Endodermal cell (in vitro differentiated cells): ENCODE measurements around the gene KRTAP10-4. TPM values are rescaled to one million over a fixed set of nuclear protein-coding genes. Genes with fewer than 3 reads are reported as not detected.
"Not testable (repeated sequence)": the region's sequence is repeated elsewhere in the genome, so short reads cannot be mapped to it uniquely, and the experiment has no call there.

Experiments
- DNase-seq: peaks from one replicate; pipeline ENCODE4 v3.0.0-alpha.2; 2017
- H3K27ac ChIP-seq: 2 replicates; pipeline ENCODE4 v1.5.1; 2013; ENCODE audit warnings: mild to moderate bottlenecking, low read depth, low read length, moderate library complexity
- H3K27me3 ChIP-seq: 2 replicates; pipeline ENCODE4 v1.6.1; 2013; ENCODE audit warnings: mild to moderate bottlenecking, low read length, moderate library complexity; ENCODE audit not compliant: insufficient read depth, control insufficient read depth, poor library complexity, severe bottlenecking
- H3K36me3 ChIP-seq: 2 replicates; pipeline ENCODE4 v1.7.0; 2013; ENCODE audit warnings: mild to moderate bottlenecking, low read length, moderate library complexity; ENCODE audit not compliant: control insufficient read depth, insufficient read depth
- H3K4me1 ChIP-seq: one replicate; pipeline ENCODE4 v1.7.0; 2013; ENCODE audit warnings: low read length; ENCODE audit not compliant: control insufficient read depth, insufficient read depth
- H3K4me3 ChIP-seq: 2 replicates; pipeline ENCODE4 v1.5.1; 2013; ENCODE audit warnings: mild to moderate bottlenecking, low read length, moderate library complexity
- H3K9ac ChIP-seq: 2 replicates; pipeline ENCODE4 v1.6.1; 2013; ENCODE audit warnings: mild to moderate bottlenecking, low read length, moderate library complexity; ENCODE audit not compliant: poor library complexity, severe bottlenecking; ENCODE audit errors: extremely low read depth
- H3K9me3 ChIP-seq: 2 replicates; pipeline ENCODE4 v1.6.1; 2013; ENCODE audit warnings: mild to moderate bottlenecking, low read length, moderate library complexity; ENCODE audit not compliant: control insufficient read depth
- H3K27ac Mint-ChIP-seq: 2 replicates; pipeline ENCODE4 v1.8.0; 2020; ENCODE audit warnings: mixed read lengths
- H3K27me3 Mint-ChIP-seq: 2 replicates; pipeline ENCODE4 v1.8.0; 2021; ENCODE audit warnings: mild to moderate bottlenecking, mixed read lengths; ENCODE audit not compliant: insufficient read depth
- H3K36me3 Mint-ChIP-seq: 2 replicates; pipeline ENCODE4 v1.8.0; 2020; ENCODE audit warnings: low read depth, mixed read lengths
- H3K4me1 Mint-ChIP-seq: 2 replicates; pipeline ENCODE4 v1.8.0; 2020; ENCODE audit warnings: mixed read lengths
- H3K4me3 Mint-ChIP-seq: 2 replicates; pipeline ENCODE4 v1.8.0; 2020; ENCODE audit warnings: mild to moderate bottlenecking, moderate library complexity, mixed read lengths
- H3K9me3 Mint-ChIP-seq: 2 replicates; pipeline ENCODE4 v1.8.0; 2020; ENCODE audit warnings: mild to moderate bottlenecking, mixed read lengths
- WGBS, 2 experiments: methylation state at CpG; one replicate each; pipeline versions ENCODE4 v1.1.5 to v1.1.7; 2013; ENCODE audit warnings: missing lambda C conversion rate in 2 of 2, mixed read lengths in 1 of 2; ENCODE audit not compliant: insufficient coverage in 1 of 2, insufficient read length in 1 of 2; 5-methylcytosine and 5-hydroxymethylcytosine counted together
- long read RNA-seq, 4 experiments: library from polyadenylated mRNA in 2 of 4; library from RNA in 1 of 4; library from capped mRNA in 1 of 4; stranded (forward) in 3 of 4; unstranded in 1 of 4; transcript quantifications; one replicate each; pipeline ENCODE4 v2.0.0, GENCODE V29; 2020 to 2021; ENCODE audit warnings: inconsistent platforms in 1 of 4
- polyA plus RNA-seq, 2 experiments: library from polyadenylated mRNA; stranded (reverse); fragments of 50-300 nt; gene quantifications; one replicate each; pipeline ENCODE4 v1.2.3, GENCODE V29; 2013
- total RNA-seq, 2 donors: library from RNA; stranded (reverse); fragmentation: NEBNext Ultra II Directional in 1 of 2; extraction: Animal tissue kit (Norgen Biotek cat#: 25700) in 1 of 2; gene quantifications; 2 replicates in 1 of 2; 3 replicates in 1 of 2; pipeline ENCODE4 v1.2.1, GENCODE V29; 2021
- TF ChIP-seq, protein P1 (sequence below): fragments of 200-600 bp; sonication (generic); conservative IDR thresholded peaks from 2 replicates; pipeline ENCODE4 v1.5.0; 2021; ENCODE audit warnings: antibody characterized with exemption, mild to moderate bottlenecking

Gene KRTAP10-4, protein sequence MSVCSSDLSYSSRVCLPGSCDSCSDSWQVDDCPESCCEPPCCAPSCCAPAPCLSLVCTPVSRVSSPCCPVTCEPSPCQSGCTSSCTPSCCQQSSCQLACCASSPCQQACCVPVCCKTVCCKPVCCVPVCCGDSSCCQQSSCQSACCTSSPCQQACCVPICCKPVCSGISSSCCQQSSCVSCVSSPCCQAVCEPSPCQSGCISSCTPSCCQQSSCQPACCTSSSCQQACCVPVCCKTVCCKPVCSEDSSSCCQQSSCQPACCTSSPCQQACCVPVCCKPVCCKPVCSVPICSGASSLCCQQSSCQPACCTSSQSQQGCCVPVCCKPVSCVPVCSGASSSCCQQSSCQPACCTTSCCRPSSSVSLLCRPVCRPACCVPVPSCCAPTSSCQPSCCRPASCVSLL
- not detected for total RNA-seq
- not detected for polyA plus RNA-seq (2013, experiment 1 of 2)
- polyA plus RNA-seq (2013, experiment 2 of 2) = not detected
- long read RNA-seq, experiment 1 = 0 reads
- long read RNA-seq, experiment 2 = 0 reads
- long read RNA-seq, experiment 3 = 0 reads
- long read RNA-seq, experiment 4 = 0 reads

DNA sequence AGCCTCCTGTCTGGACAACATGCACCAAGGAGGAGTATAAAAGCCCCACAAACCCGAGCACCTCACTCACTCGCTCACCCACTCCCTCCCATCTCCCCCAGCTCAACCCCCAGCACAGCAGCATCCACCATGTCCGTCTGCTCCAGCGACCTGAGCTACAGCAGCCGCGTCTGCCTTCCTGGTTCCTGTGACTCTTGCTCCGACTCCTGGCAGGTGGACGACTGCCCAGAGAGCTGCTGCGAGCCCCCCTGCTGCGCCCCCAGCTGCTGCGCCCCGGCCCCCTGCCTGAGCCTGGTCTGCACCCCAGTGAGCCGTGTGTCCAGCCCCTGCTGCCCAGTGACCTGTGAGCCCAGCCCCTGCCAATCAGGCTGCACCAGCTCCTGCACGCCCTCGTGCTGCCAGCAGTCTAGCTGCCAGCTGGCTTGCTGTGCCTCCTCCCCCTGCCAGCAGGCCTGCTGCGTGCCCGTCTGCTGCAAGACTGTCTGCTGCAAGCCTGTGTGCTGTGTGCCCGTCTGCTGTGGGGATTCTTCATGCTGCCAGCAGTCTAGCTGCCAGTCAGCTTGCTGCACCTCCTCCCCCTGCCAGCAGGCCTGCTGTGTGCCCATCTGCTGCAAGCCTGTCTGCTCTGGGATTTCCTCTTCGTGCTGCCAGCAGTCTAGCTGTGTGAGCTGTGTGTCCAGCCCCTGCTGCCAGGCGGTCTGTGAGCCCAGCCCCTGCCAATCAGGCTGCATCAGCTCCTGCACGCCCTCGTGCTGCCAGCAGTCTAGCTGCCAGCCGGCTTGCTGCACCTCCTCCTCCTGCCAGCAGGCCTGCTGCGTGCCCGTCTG is at the start of gene KRTAP10-4:
Gene KRTAP10-4 (plus strand): TSS at position 100 of the 827 bp plus-strand sequence. CDS start 30 bp downstream, at position 130.
- not testable (repeated sequence) for H3K27ac Mint-ChIP-seq, H3K27ac ChIP-seq, H3K4me1 ChIP-seq, DNase-seq, H3K9ac ChIP-seq, H3K4me3 ChIP-seq, H3K27me3 Mint-ChIP-seq, H3K36me3 ChIP-seq, H3K4me3 Mint-ChIP-seq, H3K36me3 Mint-ChIP-seq, H3K27me3 ChIP-seq, H3K4me1 Mint-ChIP-seq
- peaks cover 45% of the 10 kb centered on the region for H3K9me3 Mint-ChIP-seq
- H3K9me3 ChIP-seq = peaks cover 25% of the 10 kb centered on the region
- 86 to 89% methylated on average over 3 to 21 of the region's 25 CpGs for WGBS, 2 experiments

DNA sequence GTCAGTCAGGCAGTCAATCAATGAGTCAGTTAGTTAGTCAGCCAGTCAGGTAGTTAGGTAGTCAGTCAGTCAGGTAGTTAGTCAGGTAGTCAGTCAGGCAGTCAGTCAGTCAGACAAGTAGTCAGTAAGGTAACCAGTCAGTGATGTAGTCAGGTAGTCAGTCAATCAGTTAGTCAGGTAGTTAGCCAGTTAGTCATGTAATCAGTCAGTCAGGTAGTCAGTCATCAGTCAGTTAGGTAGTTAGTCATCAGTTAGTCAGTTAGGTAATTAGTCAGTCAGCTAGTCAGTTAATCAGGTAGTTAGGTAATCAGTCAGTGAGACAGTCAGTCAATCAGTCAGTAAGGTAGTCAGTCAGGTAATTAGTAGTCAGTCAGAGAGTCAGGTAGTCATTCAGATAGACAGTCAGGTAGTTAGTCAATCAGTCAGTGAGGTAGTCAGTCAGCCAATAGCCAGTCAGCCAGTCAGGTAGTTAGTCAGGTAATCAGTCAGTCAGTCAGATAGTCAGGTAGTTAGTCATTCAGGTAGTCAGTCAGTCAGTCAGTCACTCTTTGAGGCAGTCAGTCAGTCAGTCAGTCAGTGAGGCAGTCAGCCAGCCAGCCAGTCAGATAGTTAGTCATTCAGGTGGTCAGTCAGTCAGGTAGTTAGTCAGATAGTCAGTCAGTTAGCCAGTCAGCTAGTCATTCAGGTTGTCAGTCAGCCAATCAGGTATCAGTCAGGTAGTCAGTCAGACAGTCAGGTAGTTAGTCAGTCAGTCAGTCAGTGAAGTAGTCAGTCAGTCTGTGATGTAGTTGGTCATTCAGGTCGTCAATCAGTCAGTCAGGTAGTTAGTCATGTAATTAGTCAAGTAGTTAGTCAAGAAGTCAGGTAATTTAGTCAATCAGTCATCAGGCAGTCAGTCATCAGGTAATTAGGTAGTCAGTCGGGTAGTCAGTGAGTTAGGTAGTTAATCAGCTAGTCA is 48.8 kb upstream of the KRTAP10-4 start:
- Mint-ChIP-seq H3K9me3 (no peaks in the 10 kb centered on the region), H3K4me1 (no peaks in the 10 kb centered on the region), H3K4me3 (no peak overlapping the region), H3K27me3 (no peaks in the 10 kb centered on the region), H3K36me3 (no peaks in the 10 kb centered on the region), H3K27ac (no peak overlapping the region)
- no peak for DNase-seq
- no peaks in the 10 kb centered on the region for H3K4me1 ChIP-seq
- WGBS, 2 experiments = 75 to 84% methylated on average over 1 to 2 of the region's 2 CpGs
- H3K27ac ChIP-seq = no peak overlapping the region
- no peaks in the 10 kb centered on the region for H3K27me3 ChIP-seq
- no peak overlapping the region for H3K4me3 ChIP-seq
- TF ChIP-seq, protein P1, sequence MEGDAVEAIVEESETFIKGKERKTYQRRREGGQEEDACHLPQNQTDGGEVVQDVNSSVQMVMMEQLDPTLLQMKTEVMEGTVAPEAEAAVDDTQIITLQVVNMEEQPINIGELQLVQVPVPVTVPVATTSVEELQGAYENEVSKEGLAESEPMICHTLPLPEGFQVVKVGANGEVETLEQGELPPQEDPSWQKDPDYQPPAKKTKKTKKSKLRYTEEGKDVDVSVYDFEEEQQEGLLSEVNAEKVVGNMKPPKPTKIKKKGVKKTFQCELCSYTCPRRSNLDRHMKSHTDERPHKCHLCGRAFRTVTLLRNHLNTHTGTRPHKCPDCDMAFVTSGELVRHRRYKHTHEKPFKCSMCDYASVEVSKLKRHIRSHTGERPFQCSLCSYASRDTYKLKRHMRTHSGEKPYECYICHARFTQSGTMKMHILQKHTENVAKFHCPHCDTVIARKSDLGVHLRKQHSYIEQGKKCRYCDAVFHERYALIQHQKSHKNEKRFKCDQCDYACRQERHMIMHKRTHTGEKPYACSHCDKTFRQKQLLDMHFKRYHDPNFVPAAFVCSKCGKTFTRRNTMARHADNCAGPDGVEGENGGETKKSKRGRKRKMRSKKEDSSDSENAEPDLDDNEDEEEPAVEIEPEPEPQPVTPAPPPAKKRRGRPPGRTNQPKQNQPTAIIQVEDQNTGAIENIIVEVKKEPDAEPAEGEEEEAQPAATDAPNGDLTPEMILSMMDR = no peak
- H3K9me3 ChIP-seq = peaks cover 10% of the 10 kb centered on the region
- no peak overlapping the region for H3K9ac ChIP-seq
- H3K36me3 ChIP-seq = no peaks in the 10 kb centered on the region

DNA sequence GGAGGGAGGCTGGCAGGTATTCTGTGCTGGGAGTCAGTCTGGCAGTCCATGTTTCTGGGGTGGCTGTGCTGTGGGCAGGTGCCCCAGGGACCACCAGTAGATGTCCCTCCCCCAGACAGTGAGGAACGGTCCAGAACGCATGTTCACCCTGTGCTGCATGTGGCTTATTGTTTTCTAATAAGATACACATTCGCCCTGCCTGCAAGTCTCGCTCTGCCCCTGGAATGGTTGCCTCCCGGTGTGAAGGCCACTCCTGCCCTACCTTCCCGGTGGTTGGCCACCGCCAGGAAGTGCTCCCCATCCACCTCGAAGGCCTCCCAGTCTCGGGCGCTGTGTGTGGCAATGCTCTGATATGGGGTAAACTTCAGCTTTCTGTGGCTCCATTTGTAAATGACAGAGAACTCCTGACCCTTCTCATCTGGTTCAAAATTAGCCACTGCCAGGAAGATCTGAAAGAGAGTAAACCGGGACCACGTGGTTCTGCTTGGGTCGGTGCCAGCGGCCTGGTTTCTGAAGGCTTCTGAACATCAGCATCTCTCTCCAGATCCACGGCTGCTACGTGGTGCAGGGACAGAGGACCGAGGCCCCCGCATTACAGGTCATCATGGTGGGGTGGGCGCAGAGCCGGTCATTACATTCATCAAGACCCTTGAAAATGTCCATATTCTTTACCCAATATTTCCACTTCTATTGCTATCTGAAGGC is 48.0 kb upstream of the KRTAP10-4 start:
- Mint-ChIP-seq H3K9me3 (no peaks in the 10 kb centered on the region), H3K36me3 (no peaks in the 10 kb centered on the region)
- H3K27ac ChIP-seq = no peak overlapping the region

More for the DNA sequence above, 48.0 kb upstream of the KRTAP10-4 start:
- Histone ChIP-seq H3K9me3 (peaks cover 10% of the 10 kb centered on the region), H3K27me3 (no peaks in the 10 kb centered on the region), H3K4me3 (no peak overlapping the region), H3K4me1 (no peaks in the 10 kb centered on the region), H3K9ac (no peak overlapping the region), H3K36me3 (no peaks in the 10 kb centered on the region)
- 92 to 97% methylated on average over 16 to 20 of the region's 20 CpGs for WGBS, 2 experiments
- Mint-ChIP-seq H3K4me3 (no peak overlapping the region), H3K4me1 (no peaks in the 10 kb centered on the region), H3K27ac (no peak overlapping the region), H3K27me3 (no peaks in the 10 kb centered on the region)
- TF ChIP-seq, protein P1 = no peak
- DNase-seq = no peak
